ENCODE measurements around the gene DNHD1. TPM values are rescaled to one million over a fixed set of nuclear protein-coding genes. Genes with fewer than 3 reads are reported as not detected.

DNHD1 gene
- total and polyA plus RNA-seq, 2 experiments from 2014 or later = 7.3 to 7.9 TPM

- H3K9me3 ChIP-seq (ENCODE audit: low read depth) = no peaks in the 10 kb centered on the region
- H3K36me3 ChIP-seq (replicated peaks; ENCODE audit: insufficient read depth, low read depth) = no peaks in the 10 kb centered on the region
- H3K27ac ChIP-seq = peak overlapping the region; percentile 79
- peak overlapping the region; percentile 50 for H3K4me3 ChIP-seq
- no peaks in the 10 kb centered on the region for H4K20me1 ChIP-seq (ENCODE audit: insufficient read depth, poor library complexity, severe bottlenecking)
- peaks cover 13% of the 10 kb centered on the region for H3K4me1 ChIP-seq (ENCODE audit: insufficient read depth)
- DNase-seq (ENCODE audit: low spot score) = peak; percentile 80
- no peaks in the 10 kb centered on the region for H3K9me2 ChIP-seq (replicated peaks; ENCODE audit: insufficient read depth)
- H3K27me3 ChIP-seq = no peaks in the 10 kb centered on the region
- peak overlapping the region; percentile 61 for H2AFZ ChIP-seq
- no peak for TF ChIP-seq EZH2 (IDR thresholded peaks at IDR 0.05; ENCODE audit: borderline replicate concordance)
- no peak for TF ChIP-seq EZH2phosphoT487 (IDR thresholded peaks at IDR 0.05; ENCODE audit: low read depth, severe bottlenecking, unreplicated experiment)
- TF ChIP-seq CTCF (IDR thresholded peaks at IDR 0.05; ENCODE audit: poor library complexity) = no peak
- peaks cover 15% of the 10 kb centered on the region for H3K79me2 ChIP-seq
- WGBS (ENCODE audit: low lambda C conversion rate, missing lambda C conversion rate) = 38% methylated on average over 15 of the region's 15 CpGs
- peak overlapping the region; percentile 90 for H3K4me2 ChIP-seq
These were observed 121.3 kb downstream of the DNHD1 start for GRCh38 chr11:6618117-6619003.

- Histone ChIP-seq H3K27me3 (no peaks in the 10 kb centered on the region), H3K79me2 (peaks cover 15% of the 10 kb centered on the region), H2AFZ (peak within 1 kb of the TSS; percentile 61), H3K4me1 (ENCODE audit: insufficient read depth) (peaks cover 12% of the 10 kb centered on the region), H3K4me3 (peak within 1 kb of the TSS; percentile 50), H3K9me2 (replicated peaks; ENCODE audit: insufficient read depth) (no peaks in the 10 kb centered on the region), H4K20me1 (ENCODE audit: insufficient read depth, poor library complexity, severe bottlenecking) (no peaks in the 10 kb centered on the region), H3K4me2 (peak within 1 kb of the TSS; percentile 90), H3K9me3 (ENCODE audit: low read depth) (no peaks in the 10 kb centered on the region), H3K36me3 (replicated peaks; ENCODE audit: insufficient read depth, low read depth) (no peaks in the 10 kb centered on the region), H3K27ac (peak within 1 kb of the TSS; percentile 79)
- peak; percentile 96 for DNase-seq (ENCODE audit: low spot score)
- TF ChIP-seq EZH2phosphoT487 (IDR thresholded peaks at IDR 0.05; ENCODE audit: low read depth, severe bottlenecking, unreplicated experiment) (no peak), EZH2 (IDR thresholded peaks at IDR 0.05; ENCODE audit: borderline replicate concordance) (no peak), CTCF (IDR thresholded peaks at IDR 0.05; ENCODE audit: poor library complexity) (no peak)
- under 1% methylated on average over 16 of the region's 16 CpGs for WGBS (ENCODE audit: low lambda C conversion rate, missing lambda C conversion rate)
These were observed 122.1 kb downstream of the DNHD1 start, which contains the start of gene TPP1 for GRCh38 chr11:6619004-6619745. TSS of gene TPP1 (minus strand) at chr11:6619422. CDS start at chr11:6619400, 22 bp downstream.

GRCh38 chr11:6620636-6621035 lies 123.6 kb downstream of the DNHD1 start:
- no peaks in the 10 kb centered on the region for H3K9me3 ChIP-seq (ENCODE audit: low read depth)
- TF ChIP-seq EZH2phosphoT487 (IDR thresholded peaks at IDR 0.05; ENCODE audit: low read depth, severe bottlenecking, unreplicated experiment) = no peak
- H3K4me3 ChIP-seq = no peak overlapping the region
- no peak overlapping the region for H3K27ac ChIP-seq
- no peaks in the 10 kb centered on the region for H3K27me3 ChIP-seq
- no peaks in the 10 kb centered on the region for H3K9me2 ChIP-seq (replicated peaks; ENCODE audit: insufficient read depth)
- no peaks in the 10 kb centered on the region for H4K20me1 ChIP-seq (ENCODE audit: insufficient read depth, poor library complexity, severe bottlenecking)
- H3K4me2 ChIP-seq = no peak overlapping the region
- H2AFZ ChIP-seq = no peak overlapping the region
- peaks cover 15% of the 10 kb centered on the region for H3K79me2 ChIP-seq
- DNase-seq (ENCODE audit: low spot score) = no peak
- peaks cover 12% of the 10 kb centered on the region for H3K4me1 ChIP-seq (ENCODE audit: insufficient read depth)
- WGBS (ENCODE audit: low lambda C conversion rate, missing lambda C conversion rate) = 91% methylated on average over 1 of the region's 1 CpG
- no peaks in the 10 kb centered on the region for H3K36me3 ChIP-seq (replicated peaks; ENCODE audit: insufficient read depth, low read depth)

Other genes starting within 250 kb of the DNHD1 start
- gene CCKBR, start 237.4 kb upstream of the DNHD1 start, total RNA-seq = 6.6 and 9.8 TPM in 2 replicates
- 15.4 and 17.7 TPM in 2 replicates for gene CCKBR, start 237.4 kb upstream of the DNHD1 start, polyA plus RNA-seq
- gene CAVIN3, start 176.8 kb upstream of the DNHD1 start, total RNA-seq = 70.3 and 93.3 TPM in 2 replicates
- 115 and 128 TPM in 2 replicates for gene CAVIN3, start 176.8 kb upstream of the DNHD1 start, polyA plus RNA-seq
- gene SMPD1, start 106.8 kb upstream of the DNHD1 start, total RNA-seq = 65.2 and 70.0 TPM in 2 replicates
- 61.7 and 63.0 TPM in 2 replicates for gene SMPD1, start 106.8 kb upstream of the DNHD1 start, polyA plus RNA-seq
- gene APBB1, start 78.2 kb upstream of the DNHD1 start, total RNA-seq = 33.0 and 38.3 TPM in 2 replicates
- 41.5 and 48.7 TPM in 2 replicates for gene APBB1, start 78.2 kb upstream of the DNHD1 start, polyA plus RNA-seq
- 361 and 367 TPM in 2 replicates for gene HPX, start 56.3 kb upstream of the DNHD1 start, total RNA-seq
- gene HPX, start 56.3 kb upstream of the DNHD1 start, polyA plus RNA-seq = 229 and 358 TPM in 2 replicates
- gene TRIM3, start 23.3 kb upstream of the DNHD1 start, total RNA-seq = 18.1 and 26.2 TPM in 2 replicates
- gene TRIM3, start 23.3 kb upstream of the DNHD1 start, polyA plus RNA-seq = 31.6 and 35.5 TPM in 2 replicates
- gene ARFIP2, start 15.9 kb upstream of the DNHD1 start, total RNA-seq = 78.0 and 90.1 TPM in 2 replicates
- gene ARFIP2, start 15.9 kb upstream of the DNHD1 start, polyA plus RNA-seq = 94.9 and 108 TPM in 2 replicates
- gene TIMM10B, start 15.8 kb upstream of the DNHD1 start, total RNA-seq = 56.3 and 68.0 TPM in 2 replicates
- 52.1 and 65.8 TPM in 2 replicates for gene TIMM10B, start 15.8 kb upstream of the DNHD1 start, polyA plus RNA-seq
- 15.3 and 18.0 TPM in 2 replicates for gene RRP8, start 106.3 kb downstream of the DNHD1 start, total RNA-seq
- gene RRP8, start 106.3 kb downstream of the DNHD1 start, polyA plus RNA-seq = 26.1 and 27.8 TPM in 2 replicates
- 110 and 114 TPM in 2 replicates for gene ILK, start 106.5 kb downstream of the DNHD1 start, total RNA-seq
- 126 and 135 TPM in 2 replicates for gene ILK, start 106.5 kb downstream of the DNHD1 start, polyA plus RNA-seq
- 29.5 and 33.3 TPM in 2 replicates for gene TAF10, start 114.9 kb downstream of the DNHD1 start, total RNA-seq
- 248 and 295 TPM in 2 replicates for gene TAF10, start 114.9 kb downstream of the DNHD1 start, polyA plus RNA-seq
- 68.4 and 105 TPM in 2 replicates for gene TPP1, start 122.1 kb downstream of the DNHD1 start, total RNA-seq
- 170 and 185 TPM in 2 replicates for gene TPP1, start 122.1 kb downstream of the DNHD1 start, polyA plus RNA-seq
- gene DCHS1, start 158.5 kb downstream of the DNHD1 start, total RNA-seq = 8.5 and 15.2 TPM in 2 replicates
- gene DCHS1, start 158.5 kb downstream of the DNHD1 start, polyA plus RNA-seq = 6.3 and 8.0 TPM in 2 replicates
- 34.5 and 71.9 TPM in 2 replicates for gene MRPL17, start 186.1 kb downstream of the DNHD1 start, total RNA-seq
- 62.7 and 71.9 TPM in 2 replicates for gene MRPL17, start 186.1 kb downstream of the DNHD1 start, polyA plus RNA-seq

Measured in hepatocyte (in vitro differentiated cells).